ENCODE measurements around the gene GPR156.

DNA sequence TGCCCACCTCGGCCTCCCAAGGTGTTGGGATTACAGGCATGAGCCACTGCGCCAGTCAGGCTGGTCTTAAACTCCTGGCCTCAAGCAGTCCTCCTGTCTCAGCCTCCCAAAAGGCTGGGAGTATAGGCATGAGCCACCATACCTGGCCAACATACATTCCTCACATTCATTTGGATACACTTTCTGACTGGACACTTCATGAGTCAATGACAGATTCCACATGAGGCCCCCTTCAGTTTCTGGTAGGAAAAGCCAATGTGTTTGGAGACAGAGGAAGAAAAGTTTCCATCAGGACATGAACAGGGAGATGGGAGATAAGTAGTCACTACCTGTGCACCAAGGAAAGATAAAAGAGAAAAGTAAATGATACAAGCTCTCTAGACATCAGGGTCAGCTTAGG, 141.3 kb downstream of the GPR156 start:
- TF ChIP-seq NR3C1 (IDR thresholded peaks at IDR 0.05) (no peak), POLR2A (IDR thresholded peaks at IDR 0.05; ENCODE audit: low read length) (no peak), SREBF2 (IDR thresholded peaks at IDR 0.05) (no peak), SMC3 (IDR thresholded peaks at IDR 0.05) (no peak), EP300 (IDR thresholded peaks at IDR 0.05) (no peak)
- TF ChIP-seq, protein P1, sequence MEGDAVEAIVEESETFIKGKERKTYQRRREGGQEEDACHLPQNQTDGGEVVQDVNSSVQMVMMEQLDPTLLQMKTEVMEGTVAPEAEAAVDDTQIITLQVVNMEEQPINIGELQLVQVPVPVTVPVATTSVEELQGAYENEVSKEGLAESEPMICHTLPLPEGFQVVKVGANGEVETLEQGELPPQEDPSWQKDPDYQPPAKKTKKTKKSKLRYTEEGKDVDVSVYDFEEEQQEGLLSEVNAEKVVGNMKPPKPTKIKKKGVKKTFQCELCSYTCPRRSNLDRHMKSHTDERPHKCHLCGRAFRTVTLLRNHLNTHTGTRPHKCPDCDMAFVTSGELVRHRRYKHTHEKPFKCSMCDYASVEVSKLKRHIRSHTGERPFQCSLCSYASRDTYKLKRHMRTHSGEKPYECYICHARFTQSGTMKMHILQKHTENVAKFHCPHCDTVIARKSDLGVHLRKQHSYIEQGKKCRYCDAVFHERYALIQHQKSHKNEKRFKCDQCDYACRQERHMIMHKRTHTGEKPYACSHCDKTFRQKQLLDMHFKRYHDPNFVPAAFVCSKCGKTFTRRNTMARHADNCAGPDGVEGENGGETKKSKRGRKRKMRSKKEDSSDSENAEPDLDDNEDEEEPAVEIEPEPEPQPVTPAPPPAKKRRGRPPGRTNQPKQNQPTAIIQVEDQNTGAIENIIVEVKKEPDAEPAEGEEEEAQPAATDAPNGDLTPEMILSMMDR (IDR thresholded peaks at IDR 0.05) = no peak
- TF ChIP-seq, protein P2, sequence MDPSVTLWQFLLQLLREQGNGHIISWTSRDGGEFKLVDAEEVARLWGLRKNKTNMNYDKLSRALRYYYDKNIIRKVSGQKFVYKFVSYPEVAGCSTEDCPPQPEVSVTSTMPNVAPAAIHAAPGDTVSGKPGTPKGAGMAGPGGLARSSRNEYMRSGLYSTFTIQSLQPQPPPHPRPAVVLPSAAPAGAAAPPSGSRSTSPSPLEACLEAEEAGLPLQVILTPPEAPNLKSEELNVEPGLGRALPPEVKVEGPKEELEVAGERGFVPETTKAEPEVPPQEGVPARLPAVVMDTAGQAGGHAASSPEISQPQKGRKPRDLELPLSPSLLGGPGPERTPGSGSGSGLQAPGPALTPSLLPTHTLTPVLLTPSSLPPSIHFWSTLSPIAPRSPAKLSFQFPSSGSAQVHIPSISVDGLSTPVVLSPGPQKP (IDR thresholded peaks at IDR 0.05; ENCODE audit: low read depth, low read length) = no peak
- TF ChIP-seq, protein P3, sequence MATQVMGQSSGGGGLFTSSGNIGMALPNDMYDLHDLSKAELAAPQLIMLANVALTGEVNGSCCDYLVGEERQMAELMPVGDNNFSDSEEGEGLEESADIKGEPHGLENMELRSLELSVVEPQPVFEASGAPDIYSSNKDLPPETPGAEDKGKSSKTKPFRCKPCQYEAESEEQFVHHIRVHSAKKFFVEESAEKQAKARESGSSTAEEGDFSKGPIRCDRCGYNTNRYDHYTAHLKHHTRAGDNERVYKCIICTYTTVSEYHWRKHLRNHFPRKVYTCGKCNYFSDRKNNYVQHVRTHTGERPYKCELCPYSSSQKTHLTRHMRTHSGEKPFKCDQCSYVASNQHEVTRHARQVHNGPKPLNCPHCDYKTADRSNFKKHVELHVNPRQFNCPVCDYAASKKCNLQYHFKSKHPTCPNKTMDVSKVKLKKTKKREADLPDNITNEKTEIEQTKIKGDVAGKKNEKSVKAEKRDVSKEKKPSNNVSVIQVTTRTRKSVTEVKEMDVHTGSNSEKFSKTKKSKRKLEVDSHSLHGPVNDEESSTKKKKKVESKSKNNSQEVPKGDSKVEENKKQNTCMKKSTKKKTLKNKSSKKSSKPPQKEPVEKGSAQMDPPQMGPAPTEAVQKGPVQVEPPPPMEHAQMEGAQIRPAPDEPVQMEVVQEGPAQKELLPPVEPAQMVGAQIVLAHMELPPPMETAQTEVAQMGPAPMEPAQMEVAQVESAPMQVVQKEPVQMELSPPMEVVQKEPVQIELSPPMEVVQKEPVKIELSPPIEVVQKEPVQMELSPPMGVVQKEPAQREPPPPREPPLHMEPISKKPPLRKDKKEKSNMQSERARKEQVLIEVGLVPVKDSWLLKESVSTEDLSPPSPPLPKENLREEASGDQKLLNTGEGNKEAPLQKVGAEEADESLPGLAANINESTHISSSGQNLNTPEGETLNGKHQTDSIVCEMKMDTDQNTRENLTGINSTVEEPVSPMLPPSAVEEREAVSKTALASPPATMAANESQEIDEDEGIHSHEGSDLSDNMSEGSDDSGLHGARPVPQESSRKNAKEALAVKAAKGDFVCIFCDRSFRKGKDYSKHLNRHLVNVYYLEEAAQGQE (IDR thresholded peaks at IDR 0.05) = no peak

Measured in A549 (cell line).